ENCODE results near the gene AUP1. TPM values are rescaled to one million over a fixed set of nuclear protein-coding genes. Genes with fewer than 3 reads are reported as not detected.
"Not testable (repeated sequence)": the region's sequence is repeated elsewhere in the genome, so short reads cannot be mapped to it uniquely, and the experiment has no call there.

AUP1 gene
- total RNA-seq, 1 donor from 2014 or later, result 55.4 TPM

DNA sequence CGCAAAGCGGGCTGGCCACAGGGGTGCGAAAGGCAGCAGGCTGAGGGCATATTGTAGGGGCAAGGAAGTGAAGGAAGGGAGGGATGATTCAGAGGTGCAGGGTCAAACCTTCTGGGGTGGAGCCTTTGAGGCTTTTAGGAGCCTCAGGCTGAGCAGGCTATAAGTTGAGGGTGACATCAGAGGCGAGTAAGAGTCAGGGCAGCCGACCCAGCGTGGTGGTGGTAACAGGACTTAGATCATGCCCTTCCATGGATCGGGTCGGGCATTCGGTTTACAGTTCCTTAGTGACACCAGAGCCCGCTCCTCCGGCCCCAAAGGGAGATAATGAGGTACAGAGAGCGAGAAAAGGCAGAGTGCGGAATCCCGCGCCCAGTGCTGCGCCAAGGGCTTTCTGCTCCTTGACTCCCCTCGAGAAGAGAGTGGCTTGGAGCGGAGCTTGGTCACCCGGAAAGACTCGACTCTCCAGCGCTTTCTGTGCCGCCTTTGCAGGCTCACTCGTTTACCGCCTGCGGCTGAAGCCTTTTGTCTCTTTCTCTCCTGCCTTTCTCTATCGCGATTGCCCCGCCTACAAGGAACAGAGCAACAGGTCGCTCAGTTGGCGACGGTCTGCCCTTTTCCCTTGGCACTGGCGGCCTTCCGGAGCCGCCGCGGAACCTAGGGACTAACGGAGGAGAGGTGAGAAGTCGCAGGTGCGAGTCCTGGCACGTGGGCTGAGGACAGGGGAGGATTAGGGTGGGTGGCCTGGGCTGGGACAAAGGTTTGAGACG is 30.8 kb downstream of the AUP1 start:
- no peak for DNase-seq

DNA sequence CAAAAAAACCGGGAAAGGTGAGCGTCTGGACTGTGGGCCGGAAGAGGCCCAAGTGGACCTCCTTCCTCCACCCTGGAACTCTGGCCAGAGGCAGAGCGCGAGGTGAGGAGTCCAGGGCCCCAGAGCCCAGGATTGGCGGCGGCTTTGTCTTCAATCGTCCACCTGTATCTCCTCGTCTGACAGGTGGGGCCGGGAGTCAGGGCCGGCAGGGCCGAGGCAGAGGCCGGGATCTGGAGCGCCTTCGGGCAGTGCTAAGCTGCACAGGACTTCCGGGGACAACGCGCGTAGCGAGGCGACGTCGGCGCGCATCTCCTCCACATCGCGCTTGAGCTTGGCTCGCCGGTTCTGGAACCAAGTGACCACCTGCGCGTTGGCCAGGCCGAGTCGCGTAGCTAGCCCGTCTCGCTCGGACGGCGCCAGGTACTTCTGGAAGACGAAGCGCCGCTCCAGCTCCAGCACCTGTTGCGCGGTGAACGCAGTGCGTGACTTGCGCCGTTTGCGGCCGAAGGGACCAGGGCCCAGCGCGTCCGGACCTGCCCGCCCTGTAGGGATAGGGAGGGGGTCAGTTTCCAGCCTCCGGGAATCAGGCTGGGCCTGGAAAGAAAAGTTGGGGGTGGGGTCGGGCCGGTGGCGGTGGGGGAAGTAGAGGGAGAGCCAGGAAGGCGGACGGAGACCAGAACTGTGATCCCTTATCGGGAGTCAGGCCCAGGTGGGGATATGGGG is 31.6 kb downstream of the AUP1 start:
- no peak for DNase-seq

DNA sequence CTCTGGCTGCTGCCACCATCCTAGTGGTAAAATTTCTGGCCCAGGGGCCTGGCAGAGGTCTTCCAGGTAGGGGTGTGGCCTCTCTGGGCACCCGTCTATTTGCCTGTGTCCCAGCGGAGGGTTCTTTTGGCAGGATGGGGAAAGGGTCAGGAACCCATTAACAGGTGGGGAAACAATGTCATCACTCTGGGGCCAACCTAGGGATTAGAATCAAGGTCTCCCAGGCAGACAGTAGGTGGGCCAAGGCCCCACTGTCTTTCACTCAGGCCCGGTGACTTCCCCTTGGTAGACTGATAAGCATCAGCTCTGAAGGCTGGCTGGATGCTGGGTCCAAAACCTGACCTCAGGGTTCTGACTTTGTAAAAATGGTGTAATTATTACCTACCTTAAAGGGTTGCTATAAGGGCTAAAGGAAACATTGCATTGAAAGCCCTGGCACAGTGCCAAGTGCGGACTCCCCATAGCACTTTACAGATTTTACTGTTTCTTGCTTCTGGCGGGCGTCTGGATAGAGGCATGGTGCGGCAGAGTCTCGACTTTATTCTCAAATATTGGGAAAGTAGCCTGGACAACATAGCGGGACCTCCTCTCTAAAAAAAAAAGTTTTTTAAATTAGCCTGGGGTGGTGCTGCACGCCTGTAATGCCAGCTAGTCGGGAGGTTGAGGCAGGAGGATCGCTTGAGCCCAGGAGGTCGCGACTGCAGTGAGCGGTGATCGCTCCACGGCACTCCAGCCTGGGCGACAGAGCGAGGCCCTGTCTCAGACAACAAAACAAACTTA is 32.3 kb downstream of the AUP1 start:
- DNase-seq, result no peak

DNA sequence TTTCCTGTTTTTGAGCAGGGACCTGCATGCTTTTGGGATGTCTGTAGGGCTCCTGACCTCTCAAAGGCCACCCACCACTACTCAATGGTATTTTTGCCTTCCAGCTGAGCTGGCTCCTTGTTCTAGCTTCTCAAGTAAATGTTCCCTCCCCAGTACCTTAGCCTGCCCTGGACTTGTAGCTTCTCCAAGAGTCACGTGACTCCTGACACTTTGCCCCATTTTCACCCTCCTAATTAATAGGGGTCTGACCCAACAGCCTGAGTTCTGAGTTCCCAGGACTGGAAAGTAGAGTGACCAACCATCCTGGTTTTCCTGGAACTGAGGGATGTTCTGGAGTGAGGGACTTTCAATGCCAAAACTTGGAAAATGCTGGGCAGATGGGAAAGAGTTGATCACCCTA is 34.1 kb downstream of the AUP1 start:
- no peak for DNase-seq

DNA sequence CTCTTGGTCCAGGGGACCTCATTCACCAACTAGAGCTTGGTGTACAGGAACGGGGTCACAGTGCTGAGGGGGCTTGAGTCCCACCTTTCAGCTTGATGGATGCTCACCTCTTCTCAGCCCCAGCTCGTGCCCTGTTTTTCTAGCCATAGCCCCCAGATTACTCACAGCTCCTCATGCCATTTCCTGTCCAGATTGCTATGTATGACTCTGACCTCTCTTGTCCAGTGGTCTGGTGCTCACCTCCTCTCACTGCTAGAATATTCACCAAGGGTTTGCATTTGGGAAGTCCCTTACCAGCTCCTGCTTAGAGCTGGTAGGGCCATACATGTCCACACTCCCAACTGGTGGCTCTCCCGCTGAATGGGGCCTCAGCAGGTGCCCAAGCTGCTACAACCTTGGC is 36.0 kb downstream of the AUP1 start:
- DNase-seq, result no peak

DNA sequence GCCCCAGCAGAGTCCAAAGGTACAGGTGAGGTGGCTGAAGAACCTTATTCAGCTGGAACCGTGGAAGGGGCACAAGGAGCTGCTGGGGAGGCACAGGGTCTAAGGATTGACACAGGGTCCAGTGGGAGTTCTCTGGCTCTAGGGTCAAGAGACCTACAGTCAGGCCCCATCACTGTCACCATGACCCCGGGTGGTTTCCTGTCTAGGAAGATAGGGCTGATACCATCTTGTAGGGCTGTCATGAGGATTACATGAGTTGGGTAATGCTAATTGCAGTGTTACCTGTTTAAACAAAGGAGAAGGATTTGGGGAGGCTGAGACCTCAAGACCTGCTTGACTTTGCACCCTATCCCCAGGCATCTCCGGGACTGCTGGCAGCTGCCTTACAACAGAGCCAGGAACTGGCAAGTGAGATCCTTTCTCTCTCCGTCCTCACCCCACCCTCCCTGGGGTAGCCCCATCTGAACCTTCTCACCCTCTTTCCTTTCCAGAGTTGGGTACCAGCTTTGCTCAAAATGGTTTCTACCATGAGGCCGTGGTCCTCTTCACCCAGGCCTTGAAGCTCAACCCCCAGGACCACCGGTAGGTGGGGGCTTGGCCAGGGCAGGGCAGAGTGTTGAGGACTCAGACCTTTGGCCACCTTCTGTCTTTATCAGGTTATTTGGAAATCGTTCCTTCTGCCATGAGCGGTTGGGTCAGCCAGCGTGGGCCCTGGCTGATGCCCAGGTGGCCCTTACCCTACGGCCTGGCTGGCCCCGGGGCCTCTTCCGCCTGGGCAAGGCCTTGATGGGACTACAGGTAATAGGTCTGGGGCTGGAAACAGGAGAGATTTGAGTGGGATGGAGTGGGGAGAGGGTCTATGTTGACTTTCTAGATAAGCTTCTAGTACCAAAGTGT is 37.6 kb downstream of the AUP1 start:
- no peak for DNase-seq

DNA sequence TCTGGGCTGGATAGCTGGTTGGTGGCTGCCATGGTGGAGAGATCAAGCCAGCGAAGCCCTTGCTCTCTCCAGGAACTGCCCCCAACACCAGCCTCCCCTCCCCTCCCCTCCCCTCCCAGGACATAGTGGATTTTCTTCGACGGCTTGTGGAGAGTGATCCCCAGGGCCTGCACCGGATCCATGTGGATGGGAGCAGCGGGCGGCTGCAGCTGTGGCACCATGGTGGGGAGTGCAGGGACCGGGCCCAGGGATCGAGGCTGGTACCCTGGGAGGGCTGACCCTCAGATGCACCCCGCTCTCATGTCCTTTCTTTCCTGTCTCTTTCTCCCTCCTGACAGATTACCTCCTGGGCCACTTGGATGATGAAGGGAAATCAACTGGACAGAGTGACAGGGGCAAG is 39.6 kb downstream of the AUP1 start:
- DNase-seq, result no peak

DNA sequence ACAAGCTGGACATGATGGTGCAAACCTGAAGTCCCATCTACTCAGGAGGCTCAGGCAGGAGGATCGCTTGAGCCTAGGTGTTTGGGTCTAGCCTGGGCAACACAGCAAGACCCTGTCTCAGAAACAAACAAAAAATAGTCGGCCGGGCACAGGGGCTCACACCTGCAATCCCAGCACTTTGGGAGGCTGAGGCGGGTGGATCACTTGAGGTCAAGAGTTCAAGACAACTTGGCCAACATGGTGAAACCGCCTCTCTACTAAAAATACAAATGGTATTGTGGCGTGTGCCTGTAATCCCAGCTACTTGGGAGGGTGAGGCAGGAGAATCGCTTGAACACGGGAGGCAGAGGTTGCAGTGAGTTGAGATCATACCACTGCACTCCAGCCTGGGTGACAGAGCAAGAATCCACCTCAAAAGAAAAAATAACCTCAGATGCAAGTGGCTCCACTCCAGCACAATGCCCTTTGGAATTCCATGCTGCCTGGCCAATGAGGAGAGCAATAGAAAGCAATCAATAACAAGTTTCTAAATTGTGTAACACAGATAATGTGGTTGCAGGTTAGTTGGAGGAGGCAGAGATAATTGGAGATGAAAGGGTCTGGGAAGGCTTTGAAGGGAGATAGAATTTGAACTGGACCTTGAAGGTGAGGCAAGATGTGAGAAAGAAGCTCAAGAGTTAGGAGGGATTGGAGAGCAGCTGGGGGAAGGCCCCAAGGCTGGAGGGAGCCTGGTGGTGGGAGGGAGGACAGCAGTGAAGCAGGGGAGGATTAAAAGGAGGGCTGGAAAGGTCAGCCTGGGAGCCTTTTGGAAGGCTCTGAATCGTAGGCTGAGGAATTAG is 40.6 kb downstream of the AUP1 start:
- no peak for DNase-seq

DNA sequence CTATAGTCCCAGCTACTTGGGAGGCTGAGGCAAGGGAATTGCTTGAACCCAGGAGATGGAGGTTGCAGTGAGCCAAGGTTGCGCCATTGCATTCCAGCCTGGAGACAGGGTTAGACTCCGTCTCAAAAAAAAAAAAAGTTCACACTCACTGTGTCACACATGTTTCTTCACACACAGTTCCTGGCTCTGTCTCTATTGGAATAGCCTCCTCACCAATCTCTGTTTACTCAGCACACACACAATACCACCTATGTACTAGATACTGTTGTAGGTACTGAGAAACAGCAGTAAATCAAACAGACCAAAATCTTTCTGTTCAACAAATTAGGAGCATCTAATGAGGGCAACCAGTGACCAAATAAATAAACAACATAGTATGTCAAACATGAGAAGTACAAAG is 43.4 kb downstream of the AUP1 start:
- DNase-seq, result no peak

DNA sequence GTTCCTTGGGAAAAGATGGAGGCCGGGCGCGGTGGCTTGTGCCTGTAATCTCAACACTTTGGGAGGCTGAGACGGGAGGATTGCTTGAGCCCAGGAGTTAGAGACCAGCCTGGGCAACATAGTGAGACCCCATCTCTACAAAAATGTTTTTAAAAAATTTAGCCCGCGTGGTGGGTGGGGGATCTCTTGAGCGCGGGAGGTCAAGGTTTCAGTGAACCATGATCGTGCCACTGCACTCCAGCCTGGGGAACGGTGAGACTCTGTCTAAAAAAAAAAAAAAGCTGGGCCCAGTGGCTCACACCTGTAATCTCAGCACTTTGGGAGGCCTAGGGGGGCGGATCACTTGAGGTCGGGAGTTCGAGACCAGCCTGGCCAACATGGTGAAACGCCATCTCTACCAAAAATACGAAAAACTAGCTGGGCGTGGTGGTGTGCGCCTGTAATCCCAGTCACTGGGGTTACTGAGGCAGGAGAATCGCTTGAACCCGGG is 45.8 kb downstream of the AUP1 start:
- DNase-seq, result not testable (repeated sequence)

DNA sequence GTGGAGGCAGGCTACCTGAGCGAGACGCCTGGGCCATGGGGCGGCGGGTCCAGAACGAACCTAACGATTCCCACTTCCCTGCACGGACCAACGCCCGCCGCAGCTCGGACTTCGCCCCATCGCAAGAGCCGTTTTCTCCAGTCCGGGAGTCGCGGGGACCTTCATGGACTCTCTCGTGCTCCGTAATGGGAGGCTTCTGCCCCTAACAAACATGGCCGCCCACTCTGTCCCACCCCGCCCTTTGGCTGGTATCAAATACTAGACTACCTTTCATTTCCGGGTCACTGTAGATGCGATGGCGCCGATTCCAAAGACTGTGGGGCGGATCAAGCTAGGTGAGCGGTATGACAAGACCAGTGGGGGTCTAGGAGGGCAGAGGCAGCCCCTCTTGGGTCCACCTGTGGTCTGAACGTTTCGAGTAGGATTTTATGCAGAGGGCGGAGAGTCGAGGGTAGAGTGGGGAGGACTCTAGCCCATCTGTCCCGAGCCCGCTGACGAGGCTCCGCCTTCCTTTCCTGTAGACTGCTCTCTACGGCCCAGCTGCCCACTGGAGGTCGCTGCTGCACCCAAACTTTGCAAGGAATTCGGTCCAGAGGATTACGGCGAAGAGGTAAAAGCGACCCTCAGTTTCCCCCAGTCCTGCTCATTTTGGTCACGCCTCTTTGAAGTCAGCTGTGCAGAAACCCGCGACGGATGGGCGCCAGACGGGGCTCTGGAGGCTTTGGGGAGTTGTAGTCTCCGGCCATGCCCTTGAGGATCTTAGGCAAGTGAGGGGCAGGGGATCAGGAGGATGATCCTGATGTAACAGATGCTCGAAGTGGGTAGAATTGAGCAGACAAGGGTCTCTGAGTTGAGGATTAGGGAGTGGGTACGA is 46.5 kb downstream of the AUP1 start, which contains the start of the genes CCDC142 and TTC31:
CCDC142 (minus strand) TSS at position 198 of the 874 bp plus-strand sequence; CDS start at position 37, 161 bp downstream.
TTC31 (plus strand) TSS at position 281 of the 874 bp plus-strand sequence; CDS start at position 296, 15 bp downstream.
- peak; percentile 96 for DNase-seq

DNA sequence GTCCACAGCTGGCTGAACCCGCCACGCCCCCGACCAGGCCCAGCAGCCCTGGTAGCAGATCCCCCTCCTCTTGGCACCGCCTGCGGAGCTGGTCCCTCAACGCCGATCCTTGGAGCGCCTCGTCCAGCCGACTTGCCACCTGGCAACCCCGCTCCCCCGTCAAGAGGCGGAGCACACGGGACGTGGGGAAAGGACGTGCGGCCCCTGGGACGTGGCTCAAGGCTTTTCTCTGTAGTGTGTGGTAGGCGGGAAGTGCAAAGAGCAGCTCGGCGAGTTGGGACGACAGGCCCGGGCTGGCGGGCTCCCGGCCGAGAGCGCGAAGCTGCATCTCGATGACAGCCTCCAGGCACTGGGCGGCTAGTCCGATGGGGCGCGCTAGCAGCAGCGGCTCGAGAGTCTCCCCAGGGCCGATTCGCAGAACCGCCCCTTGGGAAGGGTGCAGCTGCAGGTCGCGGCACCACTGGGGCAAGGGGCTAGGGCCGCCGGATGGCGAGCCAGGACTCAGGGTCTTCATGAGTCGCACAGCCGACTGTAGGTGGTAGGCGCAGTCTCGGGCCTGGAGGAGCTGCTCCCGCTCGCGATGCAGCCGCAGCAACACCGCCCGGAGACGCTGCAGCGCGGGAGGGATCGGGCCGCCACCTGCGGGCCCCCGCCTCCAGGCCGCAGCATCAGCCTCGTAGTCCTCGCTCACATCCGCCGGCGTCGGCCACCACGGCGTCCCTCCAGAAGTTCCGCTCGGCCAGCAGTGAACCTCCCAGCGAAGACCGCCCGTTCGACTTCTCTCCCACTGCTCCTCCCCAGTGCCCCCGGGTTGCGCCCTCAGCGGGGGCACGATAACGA is 47.3 kb downstream of the AUP1 start:
- no peak for DNase-seq

DNA sequence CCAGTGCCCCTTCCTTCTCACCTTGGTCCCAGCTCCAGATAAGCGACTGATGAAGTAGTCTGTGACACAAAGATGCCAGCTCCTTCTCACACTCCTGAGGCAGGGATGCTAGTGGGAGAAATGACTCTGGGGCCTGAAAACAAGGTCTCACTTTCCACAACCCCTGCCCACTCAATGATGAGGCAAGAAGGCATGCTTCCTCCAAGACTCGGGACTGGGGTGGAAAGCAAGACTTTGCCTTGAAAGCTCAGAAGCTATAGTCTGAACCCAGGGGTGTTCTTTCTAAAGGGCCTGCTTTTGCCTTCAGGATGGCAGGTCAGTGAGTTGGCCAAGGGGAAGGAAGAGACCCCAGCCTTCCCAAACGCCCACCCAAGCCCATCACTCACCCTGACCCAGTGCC is 48.1 kb downstream of the AUP1 start:
- no peak for DNase-seq

Other genes with a start within 250 kb of the AUP1 start
- gene SLC4A5, start 186.3 kb downstream of the AUP1 start, total RNA-seq, result 2.1 TPM
- 59.2 TPM for gene DCTN1, start 149.4 kb downstream of the AUP1 start, total RNA-seq
- gene C2orf81, start 108.1 kb downstream of the AUP1 start, total RNA-seq, result 0.30 TPM
- gene WDR54, start 108.0 kb downstream of the AUP1 start, total RNA-seq, result 5.7 TPM
- gene RTKN, start 87.8 kb downstream of the AUP1 start, total RNA-seq, result 25.7 TPM
- 6.8 TPM for gene INO80B, start 74.6 kb downstream of the AUP1 start, total RNA-seq
- 20.1 TPM for gene WBP1, start 71.3 kb downstream of the AUP1 start, total RNA-seq
- gene MOGS, start 64.3 kb downstream of the AUP1 start, total RNA-seq, result 28.7 TPM
- 17.8 TPM for gene MRPL53, start 57.0 kb downstream of the AUP1 start, total RNA-seq
- gene CCDC142, start 46.7 kb downstream of the AUP1 start, total RNA-seq, result 17.5 TPM
- 10.5 TPM for gene TTC31, start 46.6 kb downstream of the AUP1 start, total RNA-seq
- 0.20 TPM for gene LBX2, start 30.1 kb downstream of the AUP1 start, total RNA-seq
- gene PCGF1, start 22.0 kb downstream of the AUP1 start, total RNA-seq, result 8.1 TPM
- not detected for gene TLX2, start 15.3 kb downstream of the AUP1 start, total RNA-seq
- gene DQX1, start 3.5 kb downstream of the AUP1 start, total RNA-seq, result 0.59 TPM
- 18.1 TPM for gene HTRA2, start 227 bp upstream of the AUP1 start, total RNA-seq
- 3.7 TPM for gene LOXL3, start 24.2 kb upstream of the AUP1 start, total RNA-seq
- 6.2 TPM for gene DOK1, start 25.0 kb upstream of the AUP1 start, total RNA-seq
- gene M1AP, start 118.6 kb upstream of the AUP1 start, total RNA-seq, result 0.99 TPM
- 3.2 TPM for gene SEMA4F, start 124.5 kb upstream of the AUP1 start, total RNA-seq